Choroid plexus epithelial cell (primary cell): Measurements from ENCODE around the gene TRIM5.

Experiments used
- DNase-seq: peaks from one replicate; pipeline ENCODE4 v3.0.0-alpha.2; 2010; ENCODE audit warnings: low read depth
- H3K4me3 ChIP-seq: 2 replicates; pipeline ENCODE4 v1.5.1; 2011; ENCODE audit warnings: low read depth, mild to moderate bottlenecking, control low read depth, low read length, moderate library complexity
- TF ChIP-seq, protein P1 (sequence below): conservative IDR thresholded peaks from 2 replicates; pipeline ENCODE4 v1.5.1; 2011; ENCODE audit warnings: low read depth, mild to moderate bottlenecking, control low read depth, inconsistent platforms, low read length, moderate library complexity

Gene TRIM5

DNA sequence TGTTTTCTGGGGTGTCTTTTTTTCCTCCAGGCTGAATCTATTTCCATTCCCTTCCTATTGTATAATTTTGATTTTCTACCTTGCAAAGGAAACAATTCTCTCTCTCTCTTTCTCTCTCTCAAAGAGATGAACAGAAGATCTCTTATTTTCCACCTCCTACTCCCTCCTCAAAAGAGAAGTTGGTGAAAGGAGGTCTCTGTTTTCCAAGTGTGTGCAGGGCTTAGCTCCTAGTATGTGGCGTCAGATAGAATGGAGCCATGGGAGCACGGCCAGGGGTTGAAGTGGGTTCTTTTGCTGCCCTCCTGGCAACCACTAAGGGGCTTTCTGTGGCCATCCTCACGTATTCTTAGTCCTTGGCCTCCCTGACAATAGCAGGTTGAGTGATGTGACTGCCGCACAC is 59.6 kb downstream of the TRIM5 start:
- peak overlapping the region; percentile 70 for H3K4me3 ChIP-seq
- TF ChIP-seq, protein P1, sequence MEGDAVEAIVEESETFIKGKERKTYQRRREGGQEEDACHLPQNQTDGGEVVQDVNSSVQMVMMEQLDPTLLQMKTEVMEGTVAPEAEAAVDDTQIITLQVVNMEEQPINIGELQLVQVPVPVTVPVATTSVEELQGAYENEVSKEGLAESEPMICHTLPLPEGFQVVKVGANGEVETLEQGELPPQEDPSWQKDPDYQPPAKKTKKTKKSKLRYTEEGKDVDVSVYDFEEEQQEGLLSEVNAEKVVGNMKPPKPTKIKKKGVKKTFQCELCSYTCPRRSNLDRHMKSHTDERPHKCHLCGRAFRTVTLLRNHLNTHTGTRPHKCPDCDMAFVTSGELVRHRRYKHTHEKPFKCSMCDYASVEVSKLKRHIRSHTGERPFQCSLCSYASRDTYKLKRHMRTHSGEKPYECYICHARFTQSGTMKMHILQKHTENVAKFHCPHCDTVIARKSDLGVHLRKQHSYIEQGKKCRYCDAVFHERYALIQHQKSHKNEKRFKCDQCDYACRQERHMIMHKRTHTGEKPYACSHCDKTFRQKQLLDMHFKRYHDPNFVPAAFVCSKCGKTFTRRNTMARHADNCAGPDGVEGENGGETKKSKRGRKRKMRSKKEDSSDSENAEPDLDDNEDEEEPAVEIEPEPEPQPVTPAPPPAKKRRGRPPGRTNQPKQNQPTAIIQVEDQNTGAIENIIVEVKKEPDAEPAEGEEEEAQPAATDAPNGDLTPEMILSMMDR = no peak
- no peak for DNase-seq

DNA sequence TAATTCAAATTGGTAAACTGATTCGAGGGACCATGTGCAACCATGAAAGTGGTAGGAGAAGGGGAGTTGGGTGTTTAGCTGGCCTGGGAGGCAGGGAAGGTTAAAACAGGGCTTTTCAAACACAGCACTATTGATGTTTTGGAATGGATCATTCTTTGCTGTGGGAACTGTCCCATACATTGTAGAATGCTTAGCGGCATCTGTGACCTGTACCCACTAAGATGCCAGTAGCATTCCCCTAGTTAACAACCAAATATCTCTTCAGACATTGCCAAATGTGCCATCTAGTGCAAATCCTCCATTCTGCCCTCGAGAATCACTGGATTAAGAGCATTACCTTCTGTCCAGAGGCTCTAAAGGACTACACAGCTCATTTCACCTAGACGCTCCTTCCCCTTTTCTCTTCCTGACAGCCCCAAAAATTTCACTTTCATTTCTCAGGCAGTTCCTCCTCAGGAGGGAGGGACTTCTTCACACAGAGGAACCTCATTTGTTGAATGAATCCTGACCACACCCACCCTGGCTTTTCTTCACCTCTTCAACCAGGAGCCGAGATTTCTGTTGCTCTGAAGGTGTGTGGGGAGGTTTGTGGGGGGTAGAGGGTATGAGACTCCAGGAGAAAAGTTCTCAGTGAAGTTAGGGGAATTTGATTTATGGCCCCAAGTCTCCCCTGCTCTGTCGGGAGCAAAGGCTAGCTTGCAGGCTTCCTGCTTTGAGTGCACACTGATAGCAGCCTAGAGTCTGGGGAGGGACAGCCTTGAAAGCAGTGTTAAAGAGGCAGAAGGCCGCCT is 60.2 kb downstream of the TRIM5 start, which contains the start of gene TRIM34:
TSS of gene TRIM34 (plus strand) at position 513 of the 791 bp plus-strand sequence. CDS start 7,331 bp downstream, outside the sequence.
- TF ChIP-seq, protein P1 = no peak
- peak; percentile 80 for DNase-seq
- peak within 1 kb of the TSS; percentile 70 for H3K4me3 ChIP-seq

DNA sequence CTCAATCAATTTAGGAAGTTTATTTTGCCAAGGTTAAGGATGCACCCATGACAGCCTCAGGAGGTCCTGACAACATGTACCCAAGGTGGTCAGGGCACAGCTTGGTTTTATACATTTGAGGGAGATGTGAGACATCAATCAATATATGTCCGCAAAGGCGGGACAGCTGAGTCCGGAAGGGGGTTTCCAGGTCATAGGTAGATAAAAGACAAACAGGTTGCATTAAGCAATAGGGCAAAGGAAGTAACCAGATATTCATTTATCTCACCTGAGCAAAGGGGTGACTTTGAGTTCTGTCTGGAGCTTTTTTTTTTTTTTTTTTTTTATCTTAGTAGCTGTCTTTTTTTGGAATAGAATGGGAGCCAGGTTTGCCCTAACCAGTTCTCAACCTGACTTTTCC is 62.1 kb downstream of the TRIM5 start:
- TF ChIP-seq, protein P1 = no peak
- no peak for DNase-seq
- no peak overlapping the region for H3K4me3 ChIP-seq

DNA sequence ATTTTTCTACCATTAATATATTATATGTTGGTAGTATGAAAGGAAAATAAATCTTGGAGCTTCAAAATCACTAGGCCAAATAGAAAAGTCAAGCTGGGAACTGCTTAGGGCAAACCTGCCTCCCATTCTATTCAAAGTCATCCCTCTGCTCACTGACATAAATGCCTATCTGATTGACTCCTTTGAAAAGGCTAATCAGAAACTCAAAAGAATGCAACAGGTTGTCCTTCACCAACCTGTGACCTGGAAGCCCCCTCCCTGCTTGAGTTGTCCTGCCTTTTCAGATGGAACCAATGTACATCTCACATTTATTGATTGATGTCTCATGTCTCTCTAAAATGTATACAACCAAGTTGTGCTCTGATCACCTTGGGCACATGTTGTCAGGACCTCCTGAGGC is 63.3 kb downstream of the TRIM5 start:
- TF ChIP-seq, protein P1 = no peak
- H3K4me3 ChIP-seq = no peak overlapping the region
- DNase-seq = no peak

DNA sequence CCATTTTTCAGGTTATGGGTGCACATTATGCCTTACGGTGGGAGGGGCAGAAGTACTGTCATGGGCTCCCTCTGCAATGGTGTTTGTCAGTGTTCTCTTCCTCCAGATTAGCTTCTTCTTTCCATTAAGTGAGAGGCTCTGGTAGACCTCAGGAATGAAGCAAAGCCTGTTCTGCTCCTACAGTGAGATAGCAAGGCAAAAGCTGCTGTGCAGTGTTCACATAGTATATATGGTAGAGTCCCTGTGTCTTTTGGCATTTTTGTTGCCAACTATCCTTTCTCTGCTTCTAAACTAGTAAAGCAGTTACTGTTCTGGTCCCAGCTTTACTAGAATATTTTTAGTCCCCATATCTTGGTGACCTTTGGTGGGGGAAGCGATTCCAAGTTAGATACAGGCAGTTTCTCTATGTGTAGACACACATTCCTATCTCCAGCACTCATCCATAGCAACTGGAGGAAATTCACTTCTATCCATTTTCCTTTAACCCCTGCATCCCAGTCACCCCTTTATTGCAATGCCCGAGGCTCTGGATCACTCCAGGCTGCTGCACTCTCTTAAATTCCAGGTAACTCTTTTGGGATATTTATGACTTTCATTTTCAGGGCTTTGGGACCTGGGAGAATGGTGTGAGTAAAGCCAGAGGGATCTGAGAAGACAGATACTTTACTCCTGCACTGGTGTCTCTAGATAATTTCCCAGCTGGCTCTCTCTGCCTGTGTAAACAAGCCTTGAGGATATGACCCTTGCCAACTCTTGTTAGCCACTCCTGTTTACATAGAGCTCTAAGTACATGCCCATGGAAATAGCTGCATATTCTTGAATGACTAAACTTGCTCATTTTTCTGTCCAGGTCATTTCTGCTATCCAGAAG is 64.0 kb downstream of the TRIM5 start:
- TF ChIP-seq, protein P1 = no peak
- no peak overlapping the region for H3K4me3 ChIP-seq
- peak; percentile 93 for DNase-seq

DNA sequence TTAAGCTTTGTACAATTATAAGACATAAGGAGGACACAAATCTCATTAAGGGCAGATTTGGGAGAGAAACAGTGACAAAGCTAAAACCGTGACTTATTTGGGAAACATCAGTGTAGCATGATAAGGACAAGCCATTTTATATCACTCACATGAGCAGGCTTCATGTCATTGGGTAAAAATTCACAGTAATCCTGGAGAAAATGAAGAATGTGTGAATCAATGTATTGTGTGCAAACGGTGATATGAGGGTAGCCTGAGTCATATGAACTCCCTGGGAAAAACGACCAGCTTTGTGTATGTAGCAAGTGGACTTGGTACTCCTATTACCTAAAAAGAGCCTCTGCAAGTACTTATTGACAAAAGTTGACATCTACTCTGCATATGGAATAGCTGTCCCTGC is 66.1 kb downstream of the TRIM5 start:
- peak; percentile 54 for DNase-seq
- TF ChIP-seq, protein P1 = no peak
- no peak overlapping the region for H3K4me3 ChIP-seq
